SU-DHL-6 (cell line): Measurements from ENCODE around the gene ST14.
A peak's percentile ranks its signal among the peaks of the same experiment; 100 is the strongest.

Source experiments
- H2AFZ ChIP-seq: fragments of 200-600 bp; sonication (generic); 2 replicates; pipeline ENCODE4 v1.6.1; 2014; ENCODE audit warnings: low read depth, mild to moderate bottlenecking, moderate library complexity, mixed read lengths, antibody characterized with exemption, low read length; ENCODE audit not compliant: severe bottlenecking
- H3F3A ChIP-seq: fragments of 200-600 bp; shearing (Covaris generic); 2 replicates; pipeline ENCODE4 v1.6.0; 2016; ENCODE audit warnings: antibody characterized with exemption, mild to moderate bottlenecking; ENCODE audit not compliant: insufficient read depth
- H3K27ac ChIP-seq: fragments of 200-600 bp; sonication (generic); 2 replicates; pipeline ENCODE4 v1.5.1; 2016; ENCODE audit warnings: low read depth, mild to moderate bottlenecking, low read length, moderate library complexity, mixed read lengths
- H3K27me3 ChIP-seq: fragments of 200-600 bp; sonication (generic), shearing (Covaris generic); 2 replicates; pipeline ENCODE4 v1.6.0; 2014; ENCODE audit warnings: mild to moderate bottlenecking, low read length
- H3K36me3 ChIP-seq: fragments of 200-600 bp; sonication (generic); 2 replicates; pipeline ENCODE4 v1.6.1; 2014; ENCODE audit warnings: mild to moderate bottlenecking, low read length, mixed read lengths
- H3K4me2 ChIP-seq: fragments of 300-600, 200-600 bp; shearing (Covaris generic), sonication (generic); 2 replicates; pipeline ENCODE4 v1.6.0; 2014; ENCODE audit warnings: low read length, low read depth, mild to moderate bottlenecking; ENCODE audit not compliant: poor library complexity, severe bottlenecking
- H3K4me3 ChIP-seq: fragments of 200-600 bp; sonication (generic); 2 replicates; pipeline ENCODE4 v1.5.1; 2014; ENCODE audit warnings: antibody characterized with exemption, low read length, mild to moderate bottlenecking, mixed read lengths; ENCODE audit not compliant: insufficient read depth, poor library complexity, severe bottlenecking
- H3K79me2 ChIP-seq: fragments of 200-600 bp; sonication (generic); 2 replicates; pipeline ENCODE4 v1.6.1; 2014; ENCODE audit warnings: mild to moderate bottlenecking, low read length, moderate library complexity; ENCODE audit not compliant: insufficient read depth
- H3K9ac ChIP-seq: fragments of 200-600 bp; sonication (generic); 2 replicates; pipeline ENCODE4 v1.7.0; 2014; ENCODE audit warnings: mild to moderate bottlenecking, low read length
- H3K9me2 ChIP-seq: fragments of 200-600 bp; sonication (generic); replicated peaks from 2 replicates; pipeline ENCODE4 v1.6.1; 2014; ENCODE audit warnings: low read length; ENCODE audit not compliant: insufficient read depth
- H3K9me3 ChIP-seq: fragments of 200-600 bp; sonication (generic); 2 replicates; pipeline ENCODE4 v1.6.1; 2014; ENCODE audit warnings: low read length, mixed read lengths; ENCODE audit not compliant: insufficient read depth
- H4K20me1 ChIP-seq: fragments of 200-600 bp; sonication (generic); 2 replicates; pipeline ENCODE4 v1.6.1; 2014; ENCODE audit warnings: low read depth, mild to moderate bottlenecking, antibody characterized with exemption, low read length, moderate library complexity, mixed read lengths
- CTCF ChIP-seq: fragments of 200-600 bp; sonication (generic); IDR thresholded peaks from one replicate; pipeline ENCODE4 v1.5.1; 2017; ENCODE audit warnings: antibody characterized with exemption, mild to moderate bottlenecking, low read length, moderate library complexity; ENCODE audit not compliant: insufficient read depth, poor library complexity, severe bottlenecking
- EZH2phosphoT487 ChIP-seq: fragments of 200-600 bp; sonication (generic), shearing (Covaris generic); conservative IDR thresholded peaks from 2 replicates; pipeline ENCODE4 v1.6.1; 2018; ENCODE audit warnings: mild to moderate bottlenecking, antibody characterized with exemption, low read length, moderate library complexity, mixed read lengths

Gene ST14

GRCh38 chr11:130159657-130160497 lies at the start of gene ST14:
Gene ST14, plus strand, starts transcription at chr11:130159782. Its CDS starts 198 bp downstream, at chr11:130159980.
- Histone ChIP-seq H3K27me3 (no peaks in the 10 kb centered on the region), H4K20me1 (no peaks in the 10 kb centered on the region), H3K4me3 (peak within 1 kb of the TSS; percentile 87), H3K79me2 (peaks cover 47% of the 10 kb centered on the region), H3K9me2 (no peaks in the 10 kb centered on the region), H3F3A (peaks cover 32% of the 10 kb centered on the region), H3K9me3 (no peaks in the 10 kb centered on the region), H3K4me2 (peak within 1 kb of the TSS; percentile 98), H3K36me3 (no peaks in the 10 kb centered on the region), H3K27ac (peak within 1 kb of the TSS; percentile 78), H2AFZ (no peak within 1 kb of the TSS), H3K9ac (peak within 1 kb of the TSS; percentile 96)
- no peak for TF ChIP-seq CTCF
- no peak for TF ChIP-seq EZH2phosphoT487

- H3K9ac ChIP-seq = no peak overlapping the region
- TF ChIP-seq CTCF = no peak
- no peak for TF ChIP-seq EZH2phosphoT487
- no peaks in the 10 kb centered on the region for H3K9me2 ChIP-seq
- H3K79me2 ChIP-seq = peaks cover 57% of the 10 kb centered on the region
- no peak overlapping the region for H2AFZ ChIP-seq
- H3K36me3 ChIP-seq = peaks cover 6% of the 10 kb centered on the region; the same call in 1 of the 2 replicates
- no peaks in the 10 kb centered on the region for H3K27me3 ChIP-seq
- H3K4me3 ChIP-seq = no peak overlapping the region
- H3K4me2 ChIP-seq = no peak overlapping the region
- H3K27ac ChIP-seq = no peak overlapping the region
- H4K20me1 ChIP-seq = no peaks in the 10 kb centered on the region; the same call in 1 of the 2 replicates
- peaks cover 41% of the 10 kb centered on the region for H3F3A ChIP-seq
- H3K9me3 ChIP-seq = no peaks in the 10 kb centered on the region
Measured at GRCh38 chr11:130110339-130111108, 49.1 kb upstream of the ST14 start.

- Histone ChIP-seq H3K9me2 (no peaks in the 10 kb centered on the region), H3F3A (peaks cover 52% of the 10 kb centered on the region), H3K9ac (no peak overlapping the region), H3K79me2 (peaks cover 50% of the 10 kb centered on the region), H3K27ac (peak overlapping the region; percentile 23), H4K20me1 (no peaks in the 10 kb centered on the region), H3K9me3 (no peaks in the 10 kb centered on the region), H3K36me3 (peaks cover 6% of the 10 kb centered on the region; the same call in 1 of the 2 replicates), H3K4me3 (no peak overlapping the region), H2AFZ (no peak overlapping the region), H3K4me2 (no peak overlapping the region), H3K27me3 (no peaks in the 10 kb centered on the region)
- TF ChIP-seq CTCF (no peak), EZH2phosphoT487 (no peak)
Measured at GRCh38 chr11:130112071-130112830, 47.3 kb upstream of the ST14 start.
